NCI-H748 treated with DMSO at 0.1 percent for 48 hours (cell line): ENCODE data around the gene PPP2R1B.
"Not testable (repeated sequence)": the region's sequence is repeated elsewhere in the genome, so short reads cannot be mapped to it uniquely, and the experiment has no call there.

Experiments
- DNase-seq: peaks from one replicate; lab custom pipeline; 2025; lab: John Stamatoyannopoulos, UW

The PPP2R1B gene

DNA sequence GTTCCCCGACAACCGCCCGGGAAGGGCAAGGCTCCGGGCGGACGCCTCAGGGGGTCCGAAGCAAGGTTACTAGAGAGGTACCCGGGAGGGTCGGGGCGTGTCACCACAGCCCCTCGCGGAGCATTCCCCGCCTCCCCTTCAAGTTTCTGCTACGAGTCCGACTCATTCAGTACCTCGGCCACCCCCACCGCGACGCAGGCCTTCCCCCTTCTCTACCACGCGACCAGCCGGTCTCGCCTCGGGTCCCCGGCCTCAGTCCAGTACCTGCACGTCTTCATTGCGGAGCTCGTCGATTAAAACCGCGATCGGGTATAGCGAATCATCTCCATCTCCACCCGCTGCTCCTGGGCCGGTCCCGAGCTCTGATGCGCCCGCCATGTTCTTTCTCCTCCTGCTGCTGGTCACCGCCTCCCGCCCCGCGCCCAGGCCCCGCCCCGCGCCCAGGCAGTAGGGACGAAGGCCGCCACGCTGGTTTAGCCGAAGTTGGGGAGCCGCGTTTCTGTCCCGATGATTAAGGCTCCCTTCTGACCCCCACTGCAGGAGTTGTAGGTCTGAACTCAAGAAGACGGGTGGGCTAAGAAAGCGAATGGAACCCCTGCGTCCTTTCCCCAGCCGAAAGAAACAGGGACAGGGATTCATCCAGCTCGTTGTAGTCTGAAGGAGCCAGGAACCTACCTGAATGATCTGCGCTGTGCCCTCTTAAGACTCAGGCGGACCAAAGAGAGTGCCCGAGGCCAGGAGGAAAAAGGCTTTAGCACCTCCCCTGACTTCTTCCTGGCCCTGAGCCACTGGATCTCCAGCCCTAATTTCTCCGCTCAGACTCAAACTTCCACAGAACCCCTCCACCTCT, at the start of gene PPP2R1B:
Gene PPP2R1B (minus strand): TSS at position 406 of the 850 bp plus-strand sequence. CDS start 28 bp downstream, at position 378.
- DNase-seq = peak; percentile 53

DNA sequence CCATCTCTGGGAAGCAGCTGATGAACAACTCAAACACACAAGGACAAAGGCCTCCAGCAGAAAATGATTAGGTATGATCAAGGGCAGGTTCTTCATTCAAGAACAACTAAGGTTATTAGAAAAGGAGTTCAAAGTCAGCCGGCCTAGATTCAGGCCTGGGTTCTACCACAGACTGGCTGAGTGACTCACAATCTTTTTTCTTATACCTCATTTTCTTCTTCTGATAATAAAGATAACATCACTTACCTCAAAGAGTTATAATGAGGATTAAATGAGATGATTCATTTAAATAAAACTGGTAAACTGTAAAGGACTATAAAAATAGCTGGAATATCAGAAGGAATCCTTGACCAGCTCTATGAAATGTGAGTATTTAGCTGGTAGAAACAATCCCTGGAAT, 49.3 kb upstream of the PPP2R1B start:
- no peak for DNase-seq

DNA sequence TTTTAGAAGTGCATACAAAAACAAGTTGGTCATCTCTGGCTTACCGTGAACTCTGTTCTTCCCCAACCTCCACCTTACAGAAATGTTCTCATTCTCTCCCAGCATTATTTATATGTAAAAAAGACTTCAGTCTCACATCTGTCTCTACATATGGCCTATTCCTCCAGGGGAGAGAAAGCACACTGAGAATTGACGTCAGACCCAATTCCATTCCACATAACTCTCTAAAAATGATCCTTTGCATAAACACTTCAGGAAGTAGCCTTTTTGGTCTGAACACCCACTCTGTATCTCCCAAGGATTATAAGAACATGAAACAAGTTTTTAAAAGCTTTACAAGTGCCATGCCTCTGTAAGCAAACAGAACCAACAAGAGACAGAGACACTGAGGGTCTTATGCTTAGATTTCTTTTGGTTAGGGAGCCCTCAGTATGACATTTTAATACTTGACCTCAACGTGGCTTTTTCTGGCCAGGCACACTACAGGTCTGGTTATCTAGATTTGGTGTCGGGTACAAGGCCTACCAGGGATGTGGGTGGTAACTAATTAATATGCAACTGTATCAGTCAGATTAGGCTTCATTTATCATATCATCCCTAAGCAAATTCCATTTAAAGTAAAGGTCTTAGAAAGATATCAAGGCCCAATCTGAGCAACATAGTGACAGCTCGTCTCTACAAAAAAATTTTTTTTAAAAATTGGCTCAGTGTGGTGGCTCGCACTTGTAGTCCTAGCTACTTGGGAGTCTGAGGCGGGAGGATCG, 48.5 kb upstream of the PPP2R1B start:
- DNase-seq = no peak

GRCh38 chr11:111814106-111814505, 47.9 kb upstream of the PPP2R1B start:
- DNase-seq = no peak

- no peak for DNase-seq
Observed at GRCh38 chr11:111812211-111812610, 46.0 kb upstream of the PPP2R1B start.

DNA sequence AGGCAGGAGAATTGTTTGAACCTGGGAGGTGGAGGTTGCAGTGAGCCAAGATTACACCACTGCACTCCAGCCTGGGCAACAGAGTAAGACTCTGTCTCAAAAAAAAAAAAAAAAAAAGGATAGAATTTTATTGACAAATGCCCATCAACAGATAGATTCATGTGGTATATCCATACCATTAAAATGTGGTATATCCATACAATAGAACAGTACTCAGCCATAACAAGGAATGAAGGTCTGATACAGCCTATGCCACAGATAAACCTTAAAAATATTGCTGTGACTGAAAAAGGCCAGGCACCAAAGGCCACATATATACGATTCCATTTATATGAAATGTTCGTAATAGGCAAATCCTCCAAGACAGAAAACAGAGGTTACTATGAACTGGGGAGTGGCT, 45.3 kb upstream of the PPP2R1B start:
- no peak for DNase-seq

DNA sequence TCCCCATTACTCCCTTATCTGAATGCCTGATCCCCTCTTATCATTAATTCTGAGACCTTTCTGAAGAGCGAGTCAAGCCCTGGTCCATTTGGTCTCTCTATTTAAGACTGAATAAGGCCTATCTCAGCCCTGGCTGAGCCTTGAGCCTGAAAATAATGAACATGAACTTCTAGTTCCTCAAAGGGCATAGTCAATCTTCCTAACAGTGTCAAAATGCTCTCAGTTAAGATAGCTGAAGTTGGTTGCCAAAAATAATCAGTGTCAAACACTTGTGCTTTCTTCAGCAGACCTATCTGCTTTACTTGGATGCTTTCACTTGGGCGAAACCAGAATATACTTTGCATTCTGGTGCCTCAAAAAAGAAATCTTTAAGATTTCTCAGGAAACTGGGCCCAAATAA, 42.6 kb upstream of the PPP2R1B start:
- DNase-seq = no peak

- no peak for DNase-seq
Observed at GRCh38 chr11:111808063-111808588, 41.9 kb upstream of the PPP2R1B start.

- no peak for DNase-seq
Observed at GRCh38 chr11:111807076-111807475, 40.9 kb upstream of the PPP2R1B start.

GRCh38 chr11:111801135-111801534, 34.9 kb upstream of the PPP2R1B start:
- no peak for DNase-seq

DNA sequence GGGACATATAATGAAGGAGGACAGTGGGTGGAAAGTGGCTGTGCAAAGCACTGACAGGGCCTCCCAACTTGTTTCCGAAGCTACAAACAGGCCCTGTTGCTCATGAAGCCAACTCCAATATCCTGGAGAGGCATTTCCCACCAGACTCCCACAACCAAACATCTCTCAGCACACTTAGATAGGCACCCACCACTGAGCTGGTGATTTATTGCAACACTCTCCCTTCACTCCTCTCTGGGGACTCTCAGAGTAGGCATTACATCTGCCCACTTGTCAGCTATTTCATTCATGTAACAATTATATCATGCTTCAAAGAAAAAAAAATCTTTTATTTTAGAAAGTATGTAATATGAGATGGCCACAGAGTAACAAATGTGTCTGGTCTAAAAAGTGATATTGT, 32.1 kb upstream of the PPP2R1B start:
- DNase-seq = no peak

GRCh38 chr11:111797145-111797581, 31.0 kb upstream of the PPP2R1B start:
- DNase-seq = no peak

- no peak for DNase-seq
Observed at GRCh38 chr11:111796696-111797095, 30.5 kb upstream of the PPP2R1B start.

- DNase-seq = no peak
Observed at GRCh38 chr11:111795334-111795985, 29.3 kb upstream of the PPP2R1B start.

GRCh38 chr11:111793863-111794262, 27.7 kb upstream of the PPP2R1B start:
- DNase-seq = no peak

GRCh38 chr11:111792955-111793500, 26.8 kb upstream of the PPP2R1B start:
- DNase-seq = no peak

DNA sequence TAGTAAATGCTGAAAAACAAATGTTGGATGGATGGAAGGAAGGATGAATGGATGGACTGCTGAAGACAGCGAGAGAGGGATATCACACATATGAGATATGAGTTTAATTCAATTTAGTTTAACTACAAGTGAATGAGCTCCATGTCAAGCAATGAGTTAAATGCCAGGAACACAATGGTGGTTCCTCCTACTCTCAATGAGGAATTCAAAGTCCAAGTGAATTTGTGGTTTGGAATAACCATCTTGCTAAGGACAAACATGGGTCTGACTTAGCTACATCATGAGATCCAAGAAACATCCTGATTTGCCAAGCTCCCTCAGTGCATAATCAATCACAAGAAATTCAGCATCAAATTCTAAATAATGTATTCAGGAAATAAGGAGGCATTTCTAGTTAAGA, 26.1 kb upstream of the PPP2R1B start:
- DNase-seq = no peak

DNA sequence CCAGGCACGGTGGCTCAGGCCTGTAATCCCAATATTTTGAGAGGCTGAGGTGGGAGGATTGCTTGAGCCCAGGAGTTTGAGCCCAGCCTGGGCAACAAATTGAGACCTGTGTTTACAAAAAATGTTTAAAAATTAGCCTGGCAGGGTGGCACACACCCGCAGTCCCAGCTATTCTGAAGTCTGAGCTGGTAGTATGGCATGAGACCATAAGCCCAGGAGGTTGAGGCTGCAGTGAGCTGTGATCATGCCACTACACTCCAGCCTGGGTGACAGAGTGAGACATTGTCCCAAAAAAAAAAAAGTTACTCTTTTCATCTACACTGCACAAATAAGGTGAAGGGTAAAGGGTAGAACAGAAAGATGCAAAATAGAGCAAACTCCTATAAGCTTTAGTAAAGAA, 22.3 kb upstream of the PPP2R1B start:
- DNase-seq = no peak

DNA sequence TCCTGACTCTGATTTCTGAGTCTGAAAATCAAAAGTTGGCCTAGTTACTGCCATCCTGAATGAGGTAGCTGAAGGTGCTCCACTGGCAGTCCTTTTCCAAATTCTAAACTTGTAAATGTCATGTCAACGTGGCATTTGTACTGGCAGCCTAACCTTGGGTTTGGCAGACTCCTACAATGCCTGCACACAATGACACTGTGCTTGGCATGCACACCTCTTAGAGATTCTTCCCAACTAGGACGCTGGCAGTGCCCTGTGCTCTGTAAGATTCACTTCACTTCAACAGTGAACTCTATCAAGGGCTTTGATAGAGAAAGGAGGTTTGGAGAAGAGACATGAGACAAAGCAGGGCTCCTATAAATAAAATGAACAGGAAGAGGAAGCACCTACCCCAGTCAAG, 21.9 kb upstream of the PPP2R1B start:
- no peak for DNase-seq

GRCh38 chr11:111785886-111786412, 19.8 kb upstream of the PPP2R1B start:
- no peak for DNase-seq

GRCh38 chr11:111785076-111785475, 18.9 kb upstream of the PPP2R1B start:
- DNase-seq = no peak

DNA sequence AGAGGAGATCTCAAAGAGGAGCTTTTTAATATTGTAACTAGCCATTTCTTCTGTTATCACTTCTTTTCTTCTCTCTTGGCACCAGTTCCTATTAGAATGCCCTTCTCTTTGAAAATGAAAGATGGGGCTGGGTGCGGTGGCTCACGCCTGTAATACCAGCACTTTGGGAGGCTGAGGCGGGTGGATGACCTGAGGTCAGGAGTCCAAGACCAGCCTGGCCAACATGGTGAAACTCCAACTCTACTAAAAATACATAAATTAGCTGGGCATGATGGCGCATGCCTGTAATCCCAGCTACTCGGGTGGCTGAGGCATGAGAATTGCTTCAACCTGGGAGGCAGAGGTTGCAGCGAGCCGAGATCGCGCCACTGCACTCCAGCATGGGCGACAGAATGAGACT, 18.1 kb upstream of the PPP2R1B start:
- DNase-seq = not testable (repeated sequence)
